ENCODE results near the gene TMTC4. TPM values are rescaled to one million over a fixed set of nuclear protein-coding genes. Genes with fewer than 3 reads are reported as not detected.
"Not testable (repeated sequence)": the region's sequence is repeated elsewhere in the genome, so short reads cannot be mapped to it uniquely, and the experiment has no call there.

The TMTC4 gene
- polyA plus RNA-seq, 10 donors = 13.0 to 20.0 (median 17.5) TPM

- DNase-seq = peak; percentile 43 to 81 (median 72)
Observed at GRCh38 chr13:100588331-100589177, 86.0 kb downstream of the TMTC4 start, which contains the start of gene GGACT. Gene GGACT (minus strand): TSS chr13:100588789. CDS start chr13:100532591, 56,198 bp downstream.

- no peak for DNase-seq
Observed at GRCh38 chr13:100584896-100585295, 89.7 kb downstream of the TMTC4 start.

- DNase-seq = no peak
Observed at GRCh38 chr13:100581504-100581903, 93.1 kb downstream of the TMTC4 start.

- DNase-seq = no peak
Observed at GRCh38 chr13:100581030-100581429, 93.6 kb downstream of the TMTC4 start.

- DNase-seq = no peak
Observed at GRCh38 chr13:100580045-100580444, 94.5 kb downstream of the TMTC4 start.

GRCh38 chr13:100577239-100577638 lies 97.4 kb downstream of the TMTC4 start:
- not testable (repeated sequence) for DNase-seq

- peak; percentile 42 to 45 (median 43) for DNase-seq
Observed at GRCh38 chr13:100573121-100573520, 101.5 kb downstream of the TMTC4 start.

- no peak for DNase-seq
Observed at GRCh38 chr13:100566543-100566942, 108.1 kb downstream of the TMTC4 start.

GRCh38 chr13:100565286-100565685 lies 109.3 kb downstream of the TMTC4 start:
- no peak for DNase-seq

- DNase-seq = no peak
Observed at GRCh38 chr13:100564444-100565223, 110.0 kb downstream of the TMTC4 start.

GRCh38 chr13:100563779-100564178 lies 110.8 kb downstream of the TMTC4 start:
- DNase-seq = no peak

GRCh38 chr13:100561599-100562204 lies 112.9 kb downstream of the TMTC4 start:
- DNase-seq = no peak

- DNase-seq = no peak
Observed at GRCh38 chr13:100561158-100561499, 113.5 kb downstream of the TMTC4 start.

- DNase-seq = no peak
Observed at GRCh38 chr13:100560498-100561157, 114.0 kb downstream of the TMTC4 start.

GRCh38 chr13:100559886-100560285 lies 114.7 kb downstream of the TMTC4 start:
- DNase-seq = no peak

Other genes starting within 250 kb of the TMTC4 start
- gene GGACT, start 86.0 kb downstream of the TMTC4 start, polyA plus RNA-seq (ENCODE audit: insufficient read length in 10 of 10) = 1 to 10 TPM; 1.9 to 3.6 (median 2.5) TPM

Measured in muscle of back (tissue), 11 donors.